Glomerular endothelial cell (primary cell): Measurements from ENCODE around the gene SMIM44. TPM values are rescaled to one million over a fixed set of nuclear protein-coding genes. Genes with fewer than 3 reads are reported as not detected.

Source experiments
- DNase-seq: peaks from one replicate; pipeline ENCODE4 v3.0.0-alpha.2; 2011; ENCODE audit warnings: low read depth, low spot score; ENCODE audit errors: extremely low read depth
- total RNA-seq: library from RNA; depleted of rRNA; stranded (reverse); fragments of >200 nt; gene quantifications from 2 replicates; pipeline ENCODE4 v1.2.3, GENCODE V29; 2015

Gene SMIM44
- total RNA-seq, 1 donor from 2014 or later, result not detected

DNA sequence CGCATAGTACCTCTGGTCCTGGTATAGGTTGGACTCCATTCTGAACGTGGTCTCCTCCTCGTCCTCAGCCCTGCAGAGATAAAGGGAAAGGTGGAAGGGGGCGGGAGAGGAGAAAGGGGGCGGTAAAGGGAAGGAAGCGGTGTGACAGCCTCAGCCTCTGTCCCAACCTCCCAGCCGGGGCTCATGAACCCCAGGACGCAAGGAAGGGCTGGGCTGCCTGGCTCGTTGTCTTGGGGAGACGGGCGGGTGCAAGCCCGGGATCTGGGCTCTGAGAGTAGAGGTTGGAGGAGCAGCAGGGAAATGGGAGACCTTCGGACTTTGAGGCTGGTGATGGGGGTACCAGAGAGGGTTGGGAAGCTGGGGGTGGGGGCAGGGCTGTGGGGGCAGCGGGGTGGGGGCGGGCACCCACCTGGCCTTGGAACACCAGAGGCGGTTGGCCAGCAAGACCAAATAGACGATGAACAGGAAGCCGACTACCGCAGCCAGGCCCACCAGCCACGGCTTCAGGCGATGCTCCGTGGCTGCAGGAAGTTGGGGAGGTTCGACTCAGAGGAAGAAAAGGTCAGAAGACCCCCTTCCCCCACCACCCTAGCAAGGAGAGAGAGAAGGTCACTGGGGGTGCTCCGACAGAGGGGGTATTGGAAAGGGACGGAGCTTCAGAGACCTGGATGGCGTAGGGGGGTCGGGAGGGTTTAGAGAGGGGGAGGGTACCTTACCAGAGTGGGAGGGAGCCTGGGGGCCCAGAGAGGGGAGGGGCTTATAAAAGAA, 4.6 kb downstream of the SMIM44 start:
- DNase-seq, result no peak

DNA sequence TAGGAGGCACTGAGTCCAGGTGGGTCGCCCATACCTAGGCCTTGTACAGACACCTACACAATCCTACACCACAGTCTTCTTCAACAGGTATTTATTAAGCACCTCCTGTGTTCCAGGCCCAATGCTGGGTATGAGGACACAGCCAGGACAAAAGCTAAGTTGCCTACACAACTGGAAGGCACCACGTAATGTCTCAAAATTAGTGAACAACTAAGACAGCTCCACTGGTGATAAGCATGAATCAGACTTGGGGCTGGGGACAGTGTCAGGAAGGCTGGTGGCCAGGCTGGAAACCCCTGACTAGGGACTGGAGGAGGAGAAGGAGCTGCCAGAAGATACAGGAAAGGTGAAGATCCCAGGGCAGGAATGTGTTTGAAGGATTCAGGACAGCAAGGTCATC, 5.3 kb downstream of the SMIM44 start:
- no peak for DNase-seq

DNA sequence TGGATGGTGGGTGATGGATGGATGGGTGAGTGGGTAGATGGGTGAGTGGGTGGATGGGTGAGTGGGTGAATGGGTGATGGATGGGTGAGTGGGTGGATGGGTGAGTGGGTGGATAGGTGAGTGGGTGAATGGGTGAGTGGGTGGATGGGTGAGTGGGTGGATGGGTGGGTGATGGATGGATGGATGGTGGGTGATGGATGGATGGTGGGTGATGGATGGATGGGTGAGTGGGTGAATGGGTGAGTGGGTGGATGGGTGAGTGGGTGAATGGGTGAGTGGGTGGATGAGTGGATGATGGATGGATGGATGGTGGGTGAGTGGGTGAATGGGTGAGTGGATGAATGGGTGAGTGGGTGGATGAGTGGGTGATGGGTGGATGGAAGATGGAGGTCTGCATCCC, 5.7 kb downstream of the SMIM44 start:
- no peak for DNase-seq

DNA sequence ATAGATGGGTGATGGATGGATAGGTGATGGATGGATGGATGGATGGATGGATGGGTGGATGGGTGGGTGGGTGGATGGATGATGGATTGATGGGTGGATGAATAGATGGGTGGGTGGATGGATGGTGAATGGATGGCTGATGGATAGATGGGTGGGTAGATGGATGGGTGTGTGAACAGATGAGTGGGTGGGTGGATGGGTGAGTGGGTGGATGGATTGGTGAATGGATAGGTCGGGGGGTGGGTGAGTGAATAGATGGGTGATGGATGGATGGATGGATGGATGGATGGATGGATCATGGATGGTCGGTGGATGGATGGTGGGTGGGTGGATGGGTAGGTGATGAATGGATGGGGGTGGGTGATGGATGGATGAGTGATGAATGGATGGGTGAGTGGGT, 6.4 kb downstream of the SMIM44 start:
- DNase-seq, result no peak

DNA sequence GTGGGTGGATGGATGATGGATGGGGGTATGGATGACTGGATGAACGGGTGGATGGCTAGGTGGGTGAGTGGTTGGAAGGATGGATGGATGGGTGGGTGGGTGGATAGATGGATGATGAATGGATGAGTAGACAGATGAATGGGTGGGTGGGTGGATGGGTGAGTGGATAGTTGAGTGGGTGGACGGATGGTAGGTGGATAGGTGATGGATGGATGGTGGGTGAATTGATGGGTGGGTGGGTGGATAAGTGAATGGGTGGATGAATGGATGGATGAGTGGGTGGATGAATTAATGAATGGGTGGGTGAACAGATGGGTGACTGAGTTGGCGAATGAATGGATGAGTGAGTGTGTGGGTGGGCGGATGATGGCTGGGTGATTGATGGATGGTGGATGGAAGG, 7.8 kb downstream of the SMIM44 start:
- DNase-seq, result no peak

DNA sequence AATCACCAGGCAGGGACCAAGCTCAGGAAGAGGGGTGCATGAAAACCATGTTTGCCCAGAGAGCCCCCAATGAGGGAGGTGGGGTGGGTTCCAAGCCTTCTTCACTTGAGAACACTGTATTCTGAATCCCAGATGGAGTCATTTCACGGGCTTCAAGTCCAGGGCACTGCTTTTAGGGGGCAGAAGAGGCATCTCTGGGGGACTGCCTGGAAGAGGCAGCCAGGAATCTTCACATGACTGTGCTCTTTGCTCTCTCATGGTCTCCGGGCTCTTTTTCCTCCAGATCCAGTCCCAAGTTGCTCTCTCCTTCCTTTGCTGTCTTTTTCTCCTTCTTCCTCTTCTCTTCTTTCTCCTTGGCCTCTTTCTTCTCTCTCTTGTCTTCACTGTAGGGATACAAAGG, 8.6 kb downstream of the SMIM44 start:
- no peak for DNase-seq

DNA sequence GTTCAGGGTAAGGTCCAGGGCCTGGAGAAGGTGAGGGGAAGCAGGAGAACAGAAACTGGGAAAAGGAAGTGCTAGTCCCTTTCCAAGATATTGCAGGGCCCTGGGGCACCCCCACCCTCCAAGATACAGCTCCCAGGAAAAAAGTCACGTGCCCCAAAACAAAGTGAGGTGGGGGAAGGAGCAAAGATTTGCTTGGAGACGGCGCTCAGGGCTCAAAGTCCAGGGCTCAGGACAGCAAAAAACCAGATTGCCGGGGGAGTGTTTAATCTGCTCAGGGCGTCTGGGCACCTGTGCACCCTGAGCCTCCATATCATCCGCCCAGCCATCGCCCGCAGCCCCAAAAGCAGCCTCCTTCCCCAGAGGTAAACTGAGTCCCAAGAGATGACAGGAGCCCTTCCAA, 9.2 kb downstream of the SMIM44 start:
- DNase-seq, result no peak

DNA sequence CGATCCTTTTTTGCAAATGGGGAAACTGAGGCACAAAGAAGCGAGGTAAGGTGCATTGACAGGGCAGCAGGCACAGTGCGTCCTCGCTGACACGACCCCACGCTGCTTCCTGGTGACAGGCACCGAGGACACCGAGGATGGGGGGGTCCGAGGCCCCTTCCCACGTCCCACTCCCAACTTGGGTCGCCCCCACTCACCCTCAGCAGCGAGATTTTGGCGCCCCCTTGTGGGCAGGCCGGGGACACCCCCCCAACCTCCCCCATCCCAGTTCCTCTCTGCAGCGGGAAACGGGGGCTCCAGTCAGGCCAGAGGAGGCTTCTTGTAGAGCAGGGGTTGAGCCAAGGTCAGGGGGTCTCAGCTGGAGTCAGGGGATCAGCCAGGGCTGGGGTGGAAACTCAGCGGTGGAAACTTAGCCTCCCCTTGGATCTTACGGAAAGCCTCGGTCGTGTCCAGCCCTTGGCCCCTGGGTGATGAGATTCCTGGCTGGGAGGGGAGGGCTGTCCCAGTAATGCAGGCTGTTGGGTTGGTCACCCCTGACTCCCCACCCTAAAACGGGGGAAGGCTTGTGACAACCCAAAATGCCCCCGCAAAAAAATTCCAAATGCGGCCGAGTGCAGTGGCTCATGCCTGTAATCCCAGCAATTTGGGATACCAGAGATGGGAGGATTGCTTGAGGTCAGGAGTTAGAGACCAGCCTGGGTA, 11.1 kb downstream of the SMIM44 start:
- no peak for DNase-seq

DNA sequence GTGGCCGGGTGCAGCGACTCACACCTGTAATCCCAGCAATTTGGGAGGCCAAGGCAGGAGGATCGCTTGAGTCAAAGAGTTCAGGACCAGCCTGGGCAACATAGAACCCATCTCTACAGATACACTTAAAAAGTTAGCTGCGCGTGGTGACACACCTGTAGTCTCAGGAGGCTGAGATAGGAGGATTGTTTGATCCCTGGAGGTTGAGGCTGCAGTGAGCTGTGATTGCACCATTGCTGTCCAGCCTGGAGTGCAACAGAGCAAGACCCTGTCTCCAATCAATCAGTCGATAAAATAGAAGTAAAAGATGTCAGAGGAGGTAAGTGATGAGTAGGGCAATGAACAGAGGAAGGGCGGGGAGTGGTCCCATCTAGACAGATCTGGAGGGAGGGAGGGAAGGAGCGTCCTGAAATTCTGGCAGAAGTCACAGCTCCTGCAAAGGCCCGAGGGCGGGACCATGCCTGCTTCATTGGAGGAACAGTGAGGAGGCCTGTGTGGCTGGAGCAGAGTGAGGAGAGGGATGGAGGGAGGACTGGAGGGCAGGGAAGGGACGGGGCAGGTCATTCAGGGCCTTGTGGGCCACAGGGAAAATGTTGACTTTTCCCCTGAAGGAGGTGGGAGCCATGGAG, 12.6 kb downstream of the SMIM44 start:
- no peak for DNase-seq

DNA sequence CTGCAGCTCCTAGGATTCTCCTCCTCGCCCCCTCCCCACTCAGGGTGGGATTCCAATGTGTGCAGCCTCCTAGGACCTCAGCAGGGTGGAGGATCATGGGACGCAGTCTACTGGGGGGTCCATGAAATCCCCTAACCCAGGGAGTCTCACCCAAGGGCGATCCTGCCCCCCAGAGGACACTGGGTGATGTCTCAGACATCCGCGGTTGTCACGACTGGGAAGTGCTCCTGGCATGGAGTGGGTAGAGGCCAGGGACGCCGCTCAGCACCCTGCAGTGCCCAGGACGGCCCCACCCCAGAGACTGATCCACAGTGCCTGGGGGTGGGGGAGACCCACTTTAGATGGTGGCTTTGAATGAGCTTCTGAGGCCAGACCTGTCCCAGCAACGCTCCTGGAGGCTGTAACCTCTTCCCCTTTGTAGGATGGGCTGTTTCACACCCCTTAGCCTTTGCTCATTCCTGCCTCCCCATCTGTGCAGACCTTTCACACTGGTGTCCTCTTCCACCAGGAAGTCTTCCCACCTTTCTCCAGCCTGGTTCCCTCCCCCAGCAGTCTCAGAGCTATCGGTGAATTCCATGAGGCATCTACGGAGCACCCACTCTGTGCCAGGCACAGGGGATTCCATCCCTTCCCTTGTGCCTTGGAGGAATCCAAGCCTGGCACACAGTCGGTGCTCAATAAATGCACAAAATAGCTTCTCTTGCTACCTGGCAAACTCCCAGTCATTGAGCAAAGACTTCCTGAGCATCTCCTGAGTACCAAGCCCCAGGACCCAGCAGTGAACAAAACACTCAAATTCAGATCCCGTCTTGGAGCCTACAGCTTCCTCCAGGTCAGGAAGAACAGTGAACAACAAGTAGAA, 13.4 kb downstream of the SMIM44 start:
- no peak for DNase-seq

DNA sequence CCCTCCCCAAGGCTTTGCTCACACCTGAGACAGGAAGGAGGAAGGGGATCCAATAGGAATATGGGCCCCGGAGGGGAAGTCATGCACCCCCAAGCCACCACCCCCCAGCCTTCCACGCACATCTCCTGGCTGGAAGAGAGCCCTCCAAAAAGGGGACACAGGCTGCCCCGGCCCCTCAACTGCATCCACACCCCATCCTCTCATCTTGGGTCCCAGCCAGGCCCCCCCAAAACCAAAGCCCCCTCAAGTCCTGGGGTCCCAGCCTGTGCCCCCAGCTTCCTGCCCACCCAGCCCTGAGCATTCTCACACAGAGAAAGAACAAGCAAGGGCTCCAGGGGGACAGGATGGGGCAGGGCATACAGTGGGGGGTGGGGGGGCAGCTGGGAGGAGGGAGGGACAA, 15.0 kb downstream of the SMIM44 start:
- no peak for DNase-seq

DNA sequence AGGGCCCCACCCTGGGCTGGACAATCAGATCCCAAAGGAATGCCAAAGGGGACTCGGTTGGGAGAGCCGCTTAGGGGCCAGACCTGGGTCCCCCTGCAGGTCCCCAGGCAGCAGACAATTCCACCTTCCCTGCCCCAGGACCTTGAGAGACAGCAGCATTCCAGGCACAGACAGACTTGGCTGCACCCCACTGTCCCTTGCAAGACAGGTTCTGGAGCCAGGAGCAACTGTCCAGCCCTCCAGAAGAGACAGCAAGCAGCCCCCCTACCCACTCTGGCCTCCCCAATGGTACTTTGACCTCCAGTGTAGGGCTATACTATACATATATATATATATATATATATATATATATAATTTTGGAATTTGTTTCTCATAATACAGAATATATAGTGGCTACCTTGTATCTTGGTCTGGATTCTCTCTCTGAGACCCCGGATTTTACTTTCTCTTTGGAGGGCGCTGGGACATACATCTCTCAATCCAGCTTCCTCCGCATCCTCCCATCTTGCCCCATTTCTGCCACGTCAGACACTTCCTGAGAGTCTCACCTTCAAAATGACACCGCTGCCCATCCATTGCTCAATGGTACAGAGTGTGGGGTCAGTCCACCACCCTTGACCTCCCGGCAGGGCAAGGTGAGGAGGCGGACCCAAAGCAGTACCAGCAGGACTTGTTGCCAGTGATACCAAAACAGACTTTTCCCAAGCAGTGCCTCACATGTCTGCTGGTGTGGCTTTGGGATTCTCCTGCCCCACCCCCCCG, 15.6 kb downstream of the SMIM44 start:
- DNase-seq, result no peak

DNA sequence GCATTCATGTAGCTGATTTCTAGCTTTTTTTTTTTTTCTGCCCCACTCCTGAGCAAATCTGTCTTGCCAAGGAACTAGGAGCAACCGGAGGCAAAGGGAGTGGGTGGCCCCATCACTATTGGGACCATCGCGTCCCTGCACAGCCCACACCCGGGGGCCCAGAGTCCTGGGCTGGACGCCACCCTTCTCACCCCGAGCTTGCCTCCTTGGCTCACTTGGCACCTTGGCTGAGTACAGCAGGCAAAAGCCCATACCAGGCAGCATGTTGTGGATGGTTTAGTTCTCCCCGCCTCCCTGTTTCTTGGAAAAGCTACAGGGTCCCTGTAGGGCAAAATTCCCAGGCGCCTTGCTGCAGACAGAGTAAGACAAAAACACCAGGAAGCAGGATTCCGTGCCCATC, 16.6 kb downstream of the SMIM44 start:
- DNase-seq, result no peak

DNA sequence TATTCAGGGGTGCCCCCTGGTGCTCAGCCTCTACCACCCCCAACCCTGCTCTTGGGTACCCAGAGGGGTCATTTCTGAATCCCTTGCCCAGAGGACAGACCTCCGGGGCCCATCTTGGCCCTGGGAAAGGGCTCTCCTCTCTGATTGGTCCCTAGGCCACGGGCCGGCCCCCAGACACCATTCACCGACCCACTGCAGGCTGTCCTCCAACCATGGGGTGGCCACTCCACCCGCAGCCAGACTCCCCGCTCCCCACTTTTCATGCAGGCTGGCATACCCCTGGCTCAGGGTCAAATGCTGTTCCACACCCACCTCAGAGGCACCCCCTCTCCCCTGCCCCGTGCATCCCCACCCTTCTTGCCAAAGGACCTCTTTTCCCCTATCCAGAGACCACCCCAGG, 17.7 kb downstream of the SMIM44 start:
- no peak for DNase-seq

DNA sequence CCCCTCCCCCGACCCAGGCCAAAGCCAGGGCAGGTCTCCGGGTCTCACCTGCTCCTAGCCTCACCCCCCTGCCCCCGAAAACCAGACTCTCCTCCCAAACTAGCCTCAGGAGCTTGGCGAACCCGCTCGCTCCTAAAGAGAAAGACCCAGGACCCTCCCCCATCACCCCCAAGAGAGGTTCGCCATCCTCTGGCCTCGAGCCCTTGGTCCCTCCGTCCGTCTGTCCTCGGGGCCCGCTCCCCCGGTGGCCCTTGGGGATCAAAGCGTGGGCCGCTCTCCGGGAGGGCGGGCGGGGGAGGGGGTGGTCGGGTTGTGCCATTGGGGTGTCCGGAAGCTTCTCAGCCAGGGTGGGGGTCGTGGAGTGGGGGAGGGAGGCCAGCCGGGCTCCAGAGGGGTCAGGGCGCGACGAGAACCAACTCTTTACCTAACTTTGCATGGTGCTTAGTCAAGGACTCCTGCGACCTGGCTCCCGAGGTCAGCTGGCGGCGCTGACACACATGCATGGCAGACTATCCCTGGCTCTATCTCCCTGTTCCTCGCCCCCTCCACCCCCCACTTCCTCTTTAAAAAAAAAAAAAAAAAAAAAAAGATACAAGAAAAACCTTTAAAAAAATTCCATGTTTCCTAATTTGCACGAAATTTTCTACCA, 18.5 kb downstream of the SMIM44 start:
- DNase-seq, result no peak

DNA sequence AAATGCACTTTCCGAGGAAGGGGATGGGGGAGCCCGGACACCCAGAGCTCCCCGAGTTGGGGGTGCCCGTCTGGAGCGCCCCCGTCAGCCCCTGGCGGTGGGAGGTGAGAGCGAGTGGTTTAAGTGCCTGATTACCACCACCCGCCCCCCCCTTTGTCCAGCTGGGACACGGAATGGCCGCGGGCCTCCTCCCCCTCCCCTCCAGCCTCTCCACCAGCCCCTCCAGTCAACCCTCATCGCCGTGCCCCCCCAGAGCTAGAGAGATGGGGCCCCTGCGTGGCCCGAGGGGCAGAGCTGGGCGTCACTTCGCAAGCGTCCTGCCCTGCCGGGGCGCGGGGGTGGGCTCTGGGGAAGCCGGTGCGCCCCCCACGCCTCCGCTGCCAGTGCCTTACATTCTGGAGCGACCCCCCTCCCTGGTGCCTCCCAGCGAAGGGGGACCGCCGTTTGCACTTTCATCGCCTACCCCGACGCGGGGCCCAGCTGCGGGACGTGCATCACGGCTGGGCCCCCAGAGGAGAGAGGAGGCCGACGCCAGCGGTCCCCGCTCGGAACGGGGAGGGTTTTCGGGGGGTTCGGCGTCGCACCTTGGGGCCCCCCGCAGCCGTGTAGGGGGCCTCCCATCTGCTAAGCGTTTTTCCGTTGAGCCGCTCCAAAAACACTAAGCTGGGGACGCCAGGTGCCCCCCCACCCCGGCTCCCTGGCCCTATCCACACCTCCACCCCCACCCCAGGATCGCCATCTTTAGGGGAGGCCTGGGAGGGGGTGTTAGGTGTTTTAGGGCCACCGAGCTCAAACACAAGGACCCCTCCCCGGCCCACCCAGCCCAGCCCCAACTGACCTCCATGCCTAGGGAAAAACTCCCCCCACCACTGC, 19.3 kb downstream of the SMIM44 start:
- DNase-seq, result no peak

DNA sequence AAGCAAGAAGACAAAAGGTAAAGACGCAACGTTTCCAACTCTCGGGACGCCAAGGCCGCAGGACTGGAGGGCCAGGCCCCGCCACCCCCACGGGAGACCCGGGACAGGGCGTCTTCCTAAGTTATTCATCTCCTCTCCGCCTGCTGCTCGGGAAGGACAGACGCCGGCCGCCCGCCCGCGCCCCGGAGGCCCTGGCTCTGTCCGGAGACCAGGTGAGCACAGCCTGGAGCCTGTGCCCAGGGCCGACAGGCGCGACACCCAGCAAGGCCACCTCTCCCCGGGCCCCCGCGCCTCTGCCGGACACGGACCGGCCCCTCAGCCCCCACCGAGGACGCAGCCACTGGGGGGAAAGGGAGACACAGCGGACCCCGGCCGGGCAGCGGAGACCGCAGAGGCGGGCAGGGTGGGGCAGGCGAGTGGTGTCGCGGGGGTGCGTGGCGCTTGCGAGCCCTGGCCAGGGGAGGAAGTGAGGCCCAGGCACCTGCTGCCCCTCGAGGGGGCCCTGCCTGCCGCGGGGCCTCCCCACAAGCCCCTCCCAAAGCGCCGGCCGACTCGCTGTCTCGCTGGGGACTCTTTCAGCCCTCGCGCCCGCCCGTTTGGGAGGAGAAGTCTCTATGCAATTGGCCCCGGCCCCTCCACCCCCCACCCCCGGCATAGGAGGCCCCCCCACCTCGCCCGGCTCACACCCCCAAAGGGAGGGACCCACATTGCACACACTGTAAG, 20.1 kb downstream of the SMIM44 start:
- DNase-seq, result no peak

DNA sequence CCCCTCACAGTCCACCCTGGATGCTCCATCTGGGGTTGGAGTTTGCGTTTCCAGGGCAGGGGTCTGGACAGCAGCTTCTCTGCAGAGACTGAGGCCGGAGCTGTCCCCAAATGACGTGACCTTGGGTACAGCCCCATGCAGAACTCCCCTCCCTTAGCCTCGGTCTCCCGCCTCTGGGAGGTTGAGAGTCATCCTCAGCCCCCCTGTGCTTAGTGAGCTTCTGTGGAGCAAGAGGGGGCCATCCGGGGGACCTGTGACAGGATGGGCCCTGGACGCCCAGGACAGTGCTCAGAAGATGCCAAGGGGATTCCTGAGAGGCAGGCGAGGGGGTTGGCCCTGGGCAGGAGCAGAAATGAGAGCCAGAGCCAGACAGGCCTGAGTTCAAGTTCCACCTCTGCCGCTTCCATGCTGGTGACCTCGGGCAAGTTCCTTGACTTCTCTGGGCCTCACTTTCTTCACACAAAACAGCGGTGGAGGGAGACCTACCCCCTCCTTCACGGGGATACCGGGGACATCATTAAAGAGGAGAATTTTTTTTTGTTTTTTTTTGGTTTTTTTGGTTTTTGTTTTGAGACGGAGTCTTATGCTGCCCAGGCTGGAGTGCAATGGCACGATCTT, 23.2 kb downstream of the SMIM44 start:
- no peak for DNase-seq
